GM21825 (cell line): Measurements from ENCODE around the gene ABLIM2.

ENCODE experiments used
- ATAC-seq: cut with Tn5 transposase; IDR thresholded peaks from one replicate; pipeline ENCODE4 v1.9.1; 2021; ENCODE audit warnings: mild to moderate bottlenecking, moderate library complexity; ENCODE audit not compliant: unreplicated experiment

ABLIM2 gene

GRCh38 chr4:8033067-8033755 is 125.4 kb downstream of the ABLIM2 start:
- no peak for ATAC-seq

GRCh38 chr4:8032381-8032780 is 126.2 kb downstream of the ABLIM2 start:
- ATAC-seq: no peak

DNA sequence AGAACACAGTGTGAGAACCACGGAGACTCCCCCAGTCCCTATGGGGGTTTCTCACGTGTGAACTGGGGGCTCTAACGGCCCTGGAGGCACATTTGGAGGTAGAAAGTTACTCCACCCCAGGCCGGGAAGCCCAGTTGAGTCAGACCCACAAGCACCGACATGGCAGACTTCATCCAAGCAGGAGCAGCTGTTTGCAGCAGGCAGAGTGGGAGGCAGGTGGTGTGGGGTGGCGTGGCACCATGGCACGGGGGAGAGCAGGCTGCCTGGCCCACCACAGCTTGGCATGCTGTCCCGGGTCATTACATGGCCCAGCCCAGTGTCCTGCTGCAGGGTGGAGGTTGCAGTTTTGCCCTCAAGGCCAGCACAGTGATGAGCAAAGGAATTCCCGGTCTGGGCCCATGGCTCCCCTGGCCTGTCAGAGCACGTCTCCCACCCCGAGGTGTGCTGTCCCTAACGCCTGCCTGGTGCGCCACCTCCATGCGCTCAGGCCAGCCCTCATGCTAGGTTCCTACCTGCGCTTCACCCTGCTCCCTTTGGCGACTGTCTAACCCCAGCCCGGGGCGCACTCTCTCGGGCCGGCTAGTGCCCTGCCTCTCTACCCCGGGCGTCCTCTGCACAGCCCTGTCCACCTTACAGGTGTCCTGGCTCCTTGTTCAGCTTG is 128.4 kb downstream of the ABLIM2 start:
- no peak for ATAC-seq

- no peak for ATAC-seq
Measured at GRCh38 chr4:8029689-8030088, 128.9 kb downstream of the ABLIM2 start.

DNA sequence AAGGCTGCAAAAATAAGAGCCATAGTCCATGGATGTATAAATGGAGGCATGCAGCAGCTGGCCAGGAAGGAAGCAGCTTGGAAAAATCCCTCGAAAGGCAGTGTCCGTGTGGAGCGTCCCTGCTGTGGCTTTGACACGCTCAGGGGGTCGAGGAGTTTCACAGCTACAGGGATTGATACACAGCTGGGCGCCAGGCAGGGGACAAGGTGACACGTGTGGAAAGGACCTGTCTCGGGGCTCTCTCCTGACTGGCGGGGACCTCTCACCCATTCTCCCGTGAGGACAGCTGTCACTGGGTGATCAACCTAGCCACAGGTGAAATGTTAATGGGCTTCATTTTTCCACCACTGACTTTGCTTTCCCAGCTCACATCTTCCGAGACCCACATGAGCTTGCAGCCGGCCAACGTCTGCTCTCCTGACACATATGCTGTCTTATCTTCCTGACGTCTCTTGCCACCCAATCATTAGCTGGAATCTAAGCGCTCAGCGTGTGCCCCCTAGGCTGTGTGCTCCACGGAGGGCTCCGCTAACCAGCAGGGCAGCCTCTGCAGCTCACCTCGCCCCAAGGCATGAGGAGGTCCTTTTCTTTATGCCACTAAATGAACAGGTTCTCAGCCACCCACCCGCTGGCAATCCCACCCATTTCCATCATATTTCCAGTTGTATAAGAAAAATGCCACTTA is 129.6 kb downstream of the ABLIM2 start:
- no peak for ATAC-seq

GRCh38 chr4:8028368-8028767 is 130.2 kb downstream of the ABLIM2 start:
- ATAC-seq: no peak

DNA sequence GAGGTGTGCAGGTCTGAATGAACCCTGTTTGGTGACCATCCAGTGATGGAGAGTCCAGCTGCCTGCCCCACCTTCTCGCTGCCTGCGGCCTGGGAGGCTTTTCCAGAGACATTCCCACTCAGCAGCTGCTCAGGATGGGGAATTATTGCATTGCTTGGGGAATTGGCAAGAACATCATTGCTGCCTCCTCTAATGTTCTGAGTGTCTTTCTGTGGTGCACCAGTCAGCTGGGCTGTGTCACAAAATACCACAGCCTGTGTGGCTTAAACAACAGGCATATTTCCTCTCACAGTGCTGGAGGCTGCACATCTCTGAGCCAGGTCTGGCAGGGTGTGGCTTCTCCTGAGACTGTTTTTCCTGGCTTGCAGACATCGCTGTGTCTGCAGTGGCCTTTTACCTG is 132.2 kb downstream of the ABLIM2 start:
- ATAC-seq: no peak

DNA sequence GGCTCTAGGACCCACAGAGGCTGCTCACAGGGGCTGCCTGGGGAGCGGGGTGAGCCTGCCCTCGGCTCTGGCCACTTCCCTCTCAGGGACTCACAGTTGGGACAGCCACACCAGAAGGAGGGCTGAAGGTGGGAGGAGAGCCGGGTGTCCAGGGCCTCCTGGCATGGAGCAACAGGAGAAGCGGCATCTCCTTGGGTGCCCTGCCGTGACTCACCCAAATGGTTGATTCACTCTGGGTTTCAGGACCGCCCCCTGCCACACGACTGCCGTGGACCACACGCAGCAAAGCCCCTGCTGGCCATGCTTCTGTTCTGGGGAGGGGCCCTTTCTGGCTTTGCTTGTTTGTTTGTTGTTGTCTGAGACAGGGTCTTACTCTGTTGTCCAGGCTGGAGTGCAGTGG is 132.9 kb downstream of the ABLIM2 start:
- no peak for ATAC-seq

- ATAC-seq: no peak
Measured at GRCh38 chr4:8024073-8024786, 134.4 kb downstream of the ABLIM2 start.

GRCh38 chr4:8023696-8024033 is 134.9 kb downstream of the ABLIM2 start:
- no peak for ATAC-seq

DNA sequence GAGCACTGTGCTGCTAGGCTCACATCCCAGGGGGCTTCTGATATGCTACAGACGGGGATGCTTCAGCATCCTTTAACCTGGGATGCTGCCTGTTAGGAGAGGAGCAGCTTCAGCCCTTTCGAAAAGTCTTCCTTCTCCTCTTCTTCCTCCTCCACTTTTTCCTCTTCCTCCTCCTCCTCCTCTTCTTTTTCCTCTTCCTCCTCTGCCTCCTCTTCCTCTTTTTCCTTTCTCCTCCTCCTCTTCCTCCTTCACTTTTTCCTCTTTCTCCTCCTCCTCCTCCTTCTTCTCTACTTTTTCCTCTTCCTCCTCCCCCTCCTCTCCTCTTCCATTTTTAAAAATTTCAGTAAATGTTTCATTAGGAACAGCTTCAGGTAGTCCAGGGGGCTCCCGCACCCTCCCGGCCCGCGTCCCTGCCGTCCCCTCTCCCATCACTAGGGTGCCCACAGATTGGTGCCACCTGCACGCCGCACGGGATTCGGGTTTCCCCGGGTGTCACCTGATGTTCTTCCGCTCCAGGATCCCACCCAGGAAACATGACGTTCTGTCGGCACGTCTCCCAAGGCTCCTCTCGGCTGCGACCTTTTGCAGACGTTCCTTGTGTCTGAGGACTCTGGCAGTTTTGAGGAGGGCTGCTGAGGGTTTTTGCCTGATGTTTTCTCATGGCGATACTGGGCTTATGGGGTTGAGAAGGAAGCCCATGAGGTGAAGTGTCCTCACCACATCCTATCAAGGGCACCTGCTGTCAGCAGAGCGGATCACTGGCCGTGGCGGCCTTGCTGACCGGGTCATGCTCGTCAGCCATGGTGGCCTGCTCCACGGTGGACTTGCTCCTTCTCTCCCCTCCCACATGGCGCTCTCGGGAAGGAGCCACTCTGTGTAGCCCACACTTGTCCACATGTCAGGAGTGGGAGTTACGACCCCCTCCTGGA is 135.6 kb downstream of the ABLIM2 start:
- ATAC-seq: no peak

DNA sequence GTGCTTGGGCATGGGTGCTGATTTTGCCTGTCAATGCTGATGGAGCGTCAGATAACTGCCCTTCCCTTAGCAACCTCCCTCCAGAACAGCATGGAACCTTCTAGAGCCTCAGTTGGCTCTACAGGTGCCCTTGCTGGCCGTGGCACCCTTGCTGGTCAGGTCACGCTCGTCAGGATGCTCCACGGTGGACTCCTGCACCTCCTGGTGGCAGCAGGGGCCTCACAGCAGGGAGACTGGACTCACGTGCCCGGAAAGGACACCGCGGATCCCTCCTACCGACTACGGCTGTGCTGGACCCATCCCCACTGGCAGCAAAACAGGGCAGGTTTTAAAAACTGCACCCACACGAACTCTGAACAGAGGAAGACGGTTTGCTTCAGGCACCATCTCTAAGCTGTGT is 136.8 kb downstream of the ABLIM2 start:
- no peak for ATAC-seq

GRCh38 chr4:8019396-8020365 is 138.9 kb downstream of the ABLIM2 start:
- no peak for ATAC-seq

DNA sequence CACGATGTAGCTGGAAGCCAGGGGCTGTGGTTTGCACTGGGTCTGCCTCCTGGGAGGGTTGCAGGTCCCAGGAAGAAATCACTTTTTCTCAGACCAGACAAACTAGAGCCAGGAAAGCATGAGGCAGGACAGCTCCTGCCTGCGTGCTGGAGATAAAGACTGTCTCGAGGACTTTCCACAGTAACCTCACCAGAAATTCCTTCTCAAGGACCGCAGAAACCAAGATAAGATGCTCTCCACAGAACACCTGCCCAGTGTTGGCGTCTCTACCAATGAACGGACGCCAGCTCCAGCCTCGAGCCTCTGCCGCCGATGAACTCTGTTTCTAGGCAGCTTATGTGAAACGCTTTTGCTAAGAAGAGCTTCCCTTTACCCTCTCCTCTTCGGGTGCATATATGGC is 142.1 kb downstream of the ABLIM2 start:
- ATAC-seq: no peak

GRCh38 chr4:8015512-8015911 is 143.1 kb downstream of the ABLIM2 start:
- ATAC-seq: no peak

- ATAC-seq: no peak
Measured at GRCh38 chr4:8013976-8014726, 144.5 kb downstream of the ABLIM2 start.

- ATAC-seq: no peak
Measured at GRCh38 chr4:8012517-8012916, 146.1 kb downstream of the ABLIM2 start.

DNA sequence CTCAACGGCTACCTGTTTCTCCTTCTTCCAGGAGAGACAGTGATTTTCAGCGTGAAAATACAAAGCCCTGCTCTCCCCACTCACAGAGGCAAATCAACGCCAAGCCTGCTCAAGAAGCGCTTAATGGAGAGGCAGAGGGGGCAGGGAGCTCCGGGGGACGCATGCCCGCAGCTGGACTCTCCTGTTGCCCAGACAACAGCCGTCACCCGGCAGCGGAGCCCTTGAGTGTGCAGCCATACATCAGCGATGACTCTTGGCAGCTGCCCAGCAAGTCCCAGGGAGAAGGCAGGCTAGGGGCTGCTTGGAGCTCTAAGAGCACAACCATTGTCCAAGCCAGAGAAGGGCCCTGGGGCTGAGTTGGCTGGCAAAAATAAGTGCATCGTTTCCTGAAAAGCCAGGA is 148.0 kb downstream of the ABLIM2 start:
- ATAC-seq: no peak
